IPS-18a (cell line): ENCODE results near the gene B3GAT2.
A peak's percentile ranks its signal among the peaks of the same experiment; 100 is the strongest.

ENCODE experiments used
- H3K27ac ChIP-seq: one replicate; pipeline ENCODE4 v1.5.1; 2013; ENCODE audit warnings: low read length
- H3K27me3 ChIP-seq: one replicate; pipeline ENCODE4 v1.6.1; 2013; ENCODE audit warnings: mild to moderate bottlenecking, low read length; ENCODE audit not compliant: control insufficient read depth, insufficient read depth
- H3K36me3 ChIP-seq: one replicate; pipeline ENCODE4 v1.6.1; 2013; ENCODE audit warnings: low read depth, low read length; ENCODE audit not compliant: control insufficient read depth
- H3K4me1 ChIP-seq: one replicate; pipeline ENCODE4 v1.6.1; 2013; ENCODE audit warnings: low read depth, low read length; ENCODE audit not compliant: control insufficient read depth
- H3K4me3 ChIP-seq: one replicate; pipeline ENCODE4 v1.5.1; 2013; ENCODE audit warnings: low read length
- H3K9ac ChIP-seq: one replicate; pipeline ENCODE4 v1.6.1; 2013; ENCODE audit warnings: mild to moderate bottlenecking, low read length, moderate library complexity
- H3K9me3 ChIP-seq: one replicate; pipeline ENCODE4 v1.6.1; 2013; ENCODE audit warnings: low read depth, low read length; ENCODE audit not compliant: control insufficient read depth

B3GAT2 gene

GRCh38 chr6:70889270-70889669 is 67.6 kb downstream of the B3GAT2 start:
- Histone ChIP-seq H3K9me3 (no peaks in the 10 kb centered on the region), H3K27me3 (no peaks in the 10 kb centered on the region), H3K27ac (no peak overlapping the region), H3K4me3 (no peak overlapping the region), H3K36me3 (no peaks in the 10 kb centered on the region), H3K4me1 (peaks cover 18% of the 10 kb centered on the region), H3K9ac (no peak overlapping the region)

GRCh38 chr6:70886661-70887060 is 70.2 kb downstream of the B3GAT2 start:
- no peak overlapping the region for H3K9ac ChIP-seq
- no peak overlapping the region for H3K27ac ChIP-seq
- peaks cover 18% of the 10 kb centered on the region for H3K4me1 ChIP-seq
- no peak overlapping the region for H3K4me3 ChIP-seq
- H3K27me3 ChIP-seq: no peaks in the 10 kb centered on the region
- H3K36me3 ChIP-seq: no peaks in the 10 kb centered on the region
- H3K9me3 ChIP-seq: no peaks in the 10 kb centered on the region

GRCh38 chr6:70886071-70886470 is 70.8 kb downstream of the B3GAT2 start:
- Histone ChIP-seq H3K36me3 (no peaks in the 10 kb centered on the region), H3K4me3 (no peak overlapping the region), H3K27ac (no peak overlapping the region), H3K4me1 (peaks cover 18% of the 10 kb centered on the region), H3K27me3 (no peaks in the 10 kb centered on the region), H3K9ac (no peak overlapping the region), H3K9me3 (no peaks in the 10 kb centered on the region)

DNA sequence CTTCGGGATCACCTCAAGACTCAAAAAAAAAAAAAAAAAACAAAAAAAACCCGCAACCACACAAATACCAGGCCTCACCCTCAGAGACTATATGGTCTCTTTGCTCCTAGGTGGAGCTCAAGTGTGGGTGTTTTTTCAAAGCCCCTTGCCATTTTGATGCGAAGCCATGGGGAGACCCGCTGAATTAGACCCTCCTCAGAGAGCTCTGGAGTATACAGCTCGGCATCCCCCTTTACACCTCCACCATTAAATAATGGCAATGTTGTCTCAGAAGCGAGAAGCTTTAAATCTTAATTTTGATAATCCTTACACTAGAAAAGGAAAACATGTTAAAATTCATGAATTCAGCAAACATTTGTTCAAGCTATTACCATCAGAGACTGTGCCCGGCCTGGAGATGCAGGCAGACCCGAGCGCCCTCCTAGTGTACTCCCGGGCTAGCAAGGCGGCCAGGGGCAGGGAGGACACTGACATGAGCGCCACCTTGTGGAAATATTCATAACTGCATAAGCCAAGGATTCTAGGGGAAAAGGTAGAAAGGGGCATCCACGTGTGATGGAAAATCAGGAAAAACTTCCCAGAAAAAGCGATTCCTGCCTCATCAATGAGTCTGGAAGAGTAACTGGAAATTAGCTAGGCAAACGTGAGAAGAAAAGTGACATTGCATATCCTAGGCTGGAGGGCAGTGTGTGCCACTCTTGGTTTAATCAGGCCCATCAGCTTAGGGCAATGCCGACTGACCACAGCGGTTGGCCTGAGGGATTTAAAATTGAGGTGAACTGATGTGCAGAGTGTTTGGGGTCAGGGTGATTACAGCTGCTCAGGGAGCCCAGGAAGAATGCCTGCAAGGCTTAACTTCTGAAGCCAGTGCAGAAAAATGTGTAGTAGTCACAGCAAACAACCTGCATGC is 72.5 kb downstream of the B3GAT2 start:
- no peaks in the 10 kb centered on the region for H3K36me3 ChIP-seq
- peaks cover 18% of the 10 kb centered on the region for H3K4me1 ChIP-seq
- no peak overlapping the region for H3K4me3 ChIP-seq
- H3K27me3 ChIP-seq: no peaks in the 10 kb centered on the region
- H3K9ac ChIP-seq: no peak overlapping the region
- no peak overlapping the region for H3K27ac ChIP-seq
- no peaks in the 10 kb centered on the region for H3K9me3 ChIP-seq

- Histone ChIP-seq H3K36me3 (no peaks in the 10 kb centered on the region), H3K9ac (no peak overlapping the region), H3K4me1 (peaks cover under 1% of the 10 kb centered on the region), H3K27me3 (no peaks in the 10 kb centered on the region), H3K27ac (no peak overlapping the region), H3K9me3 (no peaks in the 10 kb centered on the region), H3K4me3 (no peak overlapping the region)
These were observed 77.4 kb downstream of the B3GAT2 start for GRCh38 chr6:70879496-70879895.

DNA sequence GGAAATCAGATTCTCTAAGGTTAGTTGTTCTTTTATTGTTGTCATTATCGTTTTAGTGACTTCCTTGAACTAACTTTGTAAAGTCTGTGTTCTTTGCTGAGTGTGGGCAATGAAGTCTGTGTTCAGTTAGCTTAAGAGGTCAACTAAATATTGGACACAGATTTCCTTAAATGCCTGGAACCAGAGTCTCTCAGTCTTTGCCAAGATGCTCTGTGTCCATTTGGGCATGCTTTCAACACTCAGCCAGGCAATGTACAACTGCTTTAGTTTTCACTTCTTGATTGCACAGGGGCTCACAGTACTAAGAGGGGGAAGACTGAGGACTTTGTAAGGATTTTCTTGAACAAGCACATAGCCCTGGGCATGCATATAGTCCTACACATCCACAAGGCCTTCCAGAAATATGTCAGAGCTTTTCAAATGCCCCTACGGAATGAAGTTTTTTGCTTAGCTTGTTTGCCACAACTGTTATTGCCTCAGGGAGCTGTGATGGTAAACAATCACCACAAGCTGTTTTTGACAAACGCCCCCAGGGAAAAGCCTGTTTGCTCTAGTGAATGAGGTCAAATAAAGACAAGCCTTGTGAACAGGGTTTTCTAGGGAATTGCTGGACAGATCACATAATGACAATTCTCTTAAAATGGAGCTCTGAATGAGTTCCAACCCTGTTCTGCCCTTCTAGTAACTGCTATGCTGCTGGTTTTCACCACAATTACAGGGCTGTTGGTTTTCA is 82.5 kb downstream of the B3GAT2 start:
- Histone ChIP-seq H3K27ac (no peak overlapping the region), H3K36me3 (no peaks in the 10 kb centered on the region), H3K9ac (no peak overlapping the region), H3K4me1 (no peaks in the 10 kb centered on the region), H3K9me3 (peaks cover 23% of the 10 kb centered on the region), H3K27me3 (no peaks in the 10 kb centered on the region), H3K4me3 (no peak overlapping the region)

GRCh38 chr6:70872469-70872868 is 84.4 kb downstream of the B3GAT2 start:
- no peak overlapping the region for H3K9ac ChIP-seq
- peaks cover 23% of the 10 kb centered on the region for H3K9me3 ChIP-seq
- no peaks in the 10 kb centered on the region for H3K4me1 ChIP-seq
- H3K27ac ChIP-seq: no peak overlapping the region
- H3K27me3 ChIP-seq: no peaks in the 10 kb centered on the region
- no peak overlapping the region for H3K4me3 ChIP-seq
- H3K36me3 ChIP-seq: no peaks in the 10 kb centered on the region

GRCh38 chr6:70864401-70864800 is 92.5 kb downstream of the B3GAT2 start:
- H3K4me3 ChIP-seq: no peak overlapping the region
- H3K27me3 ChIP-seq: no peaks in the 10 kb centered on the region
- no peaks in the 10 kb centered on the region for H3K36me3 ChIP-seq
- no peak overlapping the region for H3K9ac ChIP-seq
- peaks cover 9% of the 10 kb centered on the region for H3K4me1 ChIP-seq
- no peaks in the 10 kb centered on the region for H3K9me3 ChIP-seq
- H3K27ac ChIP-seq: peak overlapping the region; percentile 21

DNA sequence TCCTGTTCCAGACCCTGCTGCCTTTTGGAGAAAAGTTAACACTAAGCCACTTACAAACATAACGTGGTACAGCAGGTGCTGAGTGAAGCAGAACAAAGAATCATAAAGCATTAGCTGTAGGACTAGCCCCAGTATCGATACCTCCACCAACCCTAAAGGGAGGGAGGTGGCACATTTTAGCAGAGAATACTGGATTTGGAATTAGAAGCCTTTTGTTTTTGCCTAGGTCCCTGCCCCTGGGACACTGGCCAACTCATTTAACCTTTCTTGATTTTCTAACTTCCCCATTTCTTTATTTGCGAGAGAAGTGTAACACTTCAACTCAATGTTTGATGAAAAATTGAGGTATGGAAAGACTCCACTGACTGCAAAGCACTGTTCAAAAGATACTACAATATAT is 93.5 kb downstream of the B3GAT2 start:
- Histone ChIP-seq H3K4me1 (peaks cover 9% of the 10 kb centered on the region), H3K9ac (no peak overlapping the region), H3K36me3 (peaks cover 3% of the 10 kb centered on the region), H3K4me3 (no peak overlapping the region), H3K27ac (no peak overlapping the region), H3K27me3 (no peaks in the 10 kb centered on the region), H3K9me3 (no peaks in the 10 kb centered on the region)

- Histone ChIP-seq H3K9me3 (no peaks in the 10 kb centered on the region), H3K36me3 (peaks cover 3% of the 10 kb centered on the region), H3K27me3 (no peaks in the 10 kb centered on the region), H3K9ac (no peak overlapping the region), H3K27ac (no peak overlapping the region), H3K4me3 (no peak overlapping the region), H3K4me1 (peaks cover 9% of the 10 kb centered on the region)
These were observed 95.9 kb downstream of the B3GAT2 start for GRCh38 chr6:70860920-70861319.

- Histone ChIP-seq H3K27ac (no peak overlapping the region), H3K27me3 (no peaks in the 10 kb centered on the region), H3K9me3 (no peaks in the 10 kb centered on the region), H3K9ac (no peak overlapping the region), H3K36me3 (peaks cover 3% of the 10 kb centered on the region), H3K4me1 (peaks cover 9% of the 10 kb centered on the region), H3K4me3 (no peak overlapping the region)
These were observed 96.8 kb downstream of the B3GAT2 start for GRCh38 chr6:70860045-70860444.
